Measurements from ENCODE around the gene CLIC3. TPM values are rescaled to one million over a fixed set of nuclear protein-coding genes. Genes with fewer than 3 reads are reported as not detected.
A peak's percentile ranks its signal among the peaks of the same experiment; 100 is the strongest.

The CLIC3 gene
- total and polyA plus RNA-seq, 12 donors, result 0.22 to 6.4 (median 0.93) TPM; not detected in 3

- Histone ChIP-seq H3K9me3 (replicated peaks in 1 of 3) (no peaks in the 10 kb centered on the region), H3K27ac (no peak overlapping the region), H3K4me3 (no peak overlapping the region), H3K36me3 (replicated peaks in 1 of 2) (no peaks in the 10 kb centered on the region), H3K4me1 (replicated peaks in 1 of 2) (peaks cover 0 to under 1% of the 10 kb centered on the region in 2 donors), H3K27me3 (peaks cover 19% of the 10 kb centered on the region)
- intact Hi-C loops (cut with DNase I), result no loop called here
- WGBS, 4 donors, result 83 to 92% (median 84%) methylated on average over 2 to 9 of the region's 9 CpGs
- DNase-seq, result no peak
- TF ChIP-seq POLR2A (IDR thresholded peaks at IDR 0.05), result no peak
- TF ChIP-seq CTCF (IDR thresholded peaks at IDR 0.05), result no peak
Observed at GRCh38 chr9:136983167-136983566, 13.2 kb downstream of the CLIC3 start.

GRCh38 chr9:136982232-136983051, 13.9 kb downstream of the CLIC3 start, which contains the start of gene LCNL1:
Gene LCNL1 (plus strand): TSS chr9:136982993. CDS start chr9:136983587, 594 bp downstream.
- intact Hi-C loops (cut with DNase I), result no loop called here
- Histone ChIP-seq H3K4me1 (replicated peaks in 1 of 2) (peaks cover 0 to 7% of the 10 kb centered on the region in 2 donors), H3K4me3 (no peak within 1 kb of the TSS), H3K27me3 (peaks cover 19% of the 10 kb centered on the region), H3K36me3 (replicated peaks in 1 of 2) (no peaks in the 10 kb centered on the region), H3K9me3 (replicated peaks in 1 of 3) (no peaks in the 10 kb centered on the region), H3K27ac (peak within 1 kb of the TSS in 1 of 5 donors; percentile 68)
- 77 to 90% (median 83%) methylated on average over 2 to 18 of the region's 18 CpGs for WGBS, 4 donors
- TF ChIP-seq POLR2A (IDR thresholded peaks at IDR 0.05), result no peak
- no peak for TF ChIP-seq CTCF (IDR thresholded peaks at IDR 0.05)
- DNase-seq, result no peak

- H3K9me3 ChIP-seq (replicated peaks in 1 of 3), result no peaks in the 10 kb centered on the region
- H3K36me3 ChIP-seq (replicated peaks in 1 of 2), result no peaks in the 10 kb centered on the region
- H3K4me1 ChIP-seq (replicated peaks in 1 of 2), result peaks cover 0 to 7% of the 10 kb centered on the region in 2 donors
- no peak overlapping the region for H3K4me3 ChIP-seq
- no peak for TF ChIP-seq CTCF (IDR thresholded peaks at IDR 0.05)
- no peak for TF ChIP-seq POLR2A (IDR thresholded peaks at IDR 0.05)
- peak overlapping the region in 2 of 5 donors; percentile 5 to 68 for H3K27ac ChIP-seq
- WGBS, 4 donors, result 52 to 73% (median 67%) methylated on average over 3 to 17 of the region's 17 CpGs
- H3K27me3 ChIP-seq, result peaks cover 19% of the 10 kb centered on the region
- peak in 2 of 7 donors; percentile 37 to 68 for DNase-seq
- intact Hi-C loops (cut with DNase I), result no loop called here
Observed at GRCh38 chr9:136981588-136982231, 14.7 kb downstream of the CLIC3 start.

- peaks cover 0 to 7% of the 10 kb centered on the region in 2 donors for H3K4me1 ChIP-seq (replicated peaks in 1 of 2)
- H3K36me3 ChIP-seq (replicated peaks in 1 of 2), result no peaks in the 10 kb centered on the region
- DNase-seq, result no peak
- intact Hi-C loops (cut with DNase I), result no loop called here
- no peak overlapping the region for H3K4me3 ChIP-seq
- H3K27me3 ChIP-seq, result peaks cover 16% of the 10 kb centered on the region
- H3K9me3 ChIP-seq (replicated peaks in 1 of 3), result no peaks in the 10 kb centered on the region
- H3K27ac ChIP-seq, result peak overlapping the region in 2 of 5 donors; percentile 5 to 58
- TF ChIP-seq POLR2A (IDR thresholded peaks at IDR 0.05) (no peak), CTCF (IDR thresholded peaks at IDR 0.05) (no peak)
- WGBS, 4 donors, result 80 to 92% (median 90%) methylated on average over 11 to 16 of the region's 16 CpGs
Observed at GRCh38 chr9:136980669-136981478, 15.5 kb downstream of the CLIC3 start.
